Transverse colon (tissue), 4 donors: Measurements from ENCODE around the gene CALHM4.

Experiments
- POLR2A ChIP-seq: fragments of 450-650 bp; IDR thresholded peaks from one replicate; pipeline ENCODE4 v1.6.1; 2016; ENCODE audit warnings: antibody characterized with exemption, mild to moderate bottlenecking, moderate library complexity
- POLR2AphosphoS5 ChIP-seq, 3 donors: sonication (generic); formaldehyde crosslinking; IDR thresholded peaks; one replicate each; pipeline ENCODE4 v1.6.1; 2016; ENCODE audit warnings: antibody characterized with exemption in 3 of 3
- TF ChIP-seq, protein P1 (sequence below), 5 experiments: fragments of 200-600 bp in 3 of 5; fragments of 450-650 bp in 2 of 5; sonication (generic) in 3 of 5; IDR thresholded peaks; 1 replicate in 2 of 5; 2 replicates in 3 of 5; pipeline ENCODE4 v1.5.1; 2016 to 2017; ENCODE audit warnings: antibody characterized with exemption in 5 of 5, inconsistent platforms in 3 of 5, mild to moderate bottlenecking in 2 of 5, moderate library complexity in 1 of 5

DNA sequence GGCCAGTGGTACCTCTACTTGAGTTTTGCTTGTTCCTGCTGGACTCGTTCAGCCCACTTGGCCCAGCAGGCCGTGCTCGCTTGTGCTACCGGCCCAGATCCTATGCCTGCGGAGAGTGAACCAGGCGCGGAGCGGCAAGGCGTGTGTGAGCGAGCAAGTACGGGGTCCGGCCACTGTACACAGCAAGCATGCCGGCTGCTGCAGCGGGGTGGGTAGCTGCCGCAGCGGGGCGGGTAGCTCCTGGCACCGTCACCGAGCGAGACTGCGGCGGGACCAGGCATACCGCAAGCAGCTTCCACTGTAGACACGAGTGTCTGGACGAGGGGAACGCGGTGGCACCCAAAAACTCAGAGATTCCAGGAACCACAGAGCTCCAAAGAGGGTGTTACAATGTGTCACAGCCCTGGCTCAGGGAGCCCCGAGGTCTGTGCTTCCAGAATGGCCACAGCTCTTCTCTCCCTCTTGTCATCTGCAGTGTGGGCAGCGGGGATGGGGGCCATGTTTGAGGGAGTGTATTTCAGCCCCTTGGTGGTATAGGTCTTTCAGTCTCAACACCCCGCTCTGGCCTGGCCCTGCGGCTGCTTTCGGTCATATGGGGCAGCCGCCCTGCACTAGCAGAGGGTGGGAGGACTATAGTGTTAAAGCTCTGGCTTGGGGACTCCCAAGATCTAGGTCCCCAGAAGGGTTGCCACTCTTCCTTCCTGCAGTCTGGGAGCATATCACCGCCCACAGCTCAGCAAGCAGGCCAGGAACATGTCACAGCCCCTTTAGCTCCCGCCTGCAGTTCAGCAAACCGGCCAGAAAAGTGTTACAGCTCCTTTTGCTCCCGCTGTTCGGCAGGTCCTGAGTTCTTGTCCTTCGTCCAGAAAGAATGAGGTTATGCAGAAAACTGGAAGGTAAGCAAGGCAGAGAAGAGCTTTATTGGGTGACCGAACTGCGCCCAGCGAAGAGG is 11.6 kb downstream of the CALHM4 start:
- TF ChIP-seq, protein P1, sequence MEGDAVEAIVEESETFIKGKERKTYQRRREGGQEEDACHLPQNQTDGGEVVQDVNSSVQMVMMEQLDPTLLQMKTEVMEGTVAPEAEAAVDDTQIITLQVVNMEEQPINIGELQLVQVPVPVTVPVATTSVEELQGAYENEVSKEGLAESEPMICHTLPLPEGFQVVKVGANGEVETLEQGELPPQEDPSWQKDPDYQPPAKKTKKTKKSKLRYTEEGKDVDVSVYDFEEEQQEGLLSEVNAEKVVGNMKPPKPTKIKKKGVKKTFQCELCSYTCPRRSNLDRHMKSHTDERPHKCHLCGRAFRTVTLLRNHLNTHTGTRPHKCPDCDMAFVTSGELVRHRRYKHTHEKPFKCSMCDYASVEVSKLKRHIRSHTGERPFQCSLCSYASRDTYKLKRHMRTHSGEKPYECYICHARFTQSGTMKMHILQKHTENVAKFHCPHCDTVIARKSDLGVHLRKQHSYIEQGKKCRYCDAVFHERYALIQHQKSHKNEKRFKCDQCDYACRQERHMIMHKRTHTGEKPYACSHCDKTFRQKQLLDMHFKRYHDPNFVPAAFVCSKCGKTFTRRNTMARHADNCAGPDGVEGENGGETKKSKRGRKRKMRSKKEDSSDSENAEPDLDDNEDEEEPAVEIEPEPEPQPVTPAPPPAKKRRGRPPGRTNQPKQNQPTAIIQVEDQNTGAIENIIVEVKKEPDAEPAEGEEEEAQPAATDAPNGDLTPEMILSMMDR (IDR thresholded peaks at IDR 0.05), result no peak
- TF ChIP-seq POLR2A (no peak), POLR2AphosphoS5 (IDR thresholded peaks at IDR 0.05) (no peak)
